ENCODE measurements around the gene TSPEAR.

GRCh38 chr21:44713130-44713529, 1.8 kb upstream of the TSPEAR start:
- TF ChIP-seq ZNF350 (CRISPR knock-in tag; IDR thresholded peaks at IDR 0.05; ENCODE audit: borderline replicate concordance, low read depth) (no peak), DRAP1 (CRISPR knock-in tag; IDR thresholded peaks at IDR 0.05) (no peak), ADNP (CRISPR knock-in tag; IDR thresholded peaks at IDR 0.05) (no peak), ZBTB40 (IDR thresholded peaks at IDR 0.05) (no peak), ZBTB40 (CRISPR knock-in tag; IDR thresholded peaks at IDR 0.05) (no peak)
